Natural killer cell (primary cell): Measurements from ENCODE around the gene ACAN. TPM values are rescaled to one million over a fixed set of nuclear protein-coding genes. Genes with fewer than 3 reads are reported as not detected.

ENCODE experiments used
- ATAC-seq, 3 donors: fragments of 150-1000 bp in 2 of 3; fragments of 200-7000 bp in 1 of 3; cut with Tn5 transposase; 1 replicate in 1 of 3; 2 replicates in 2 of 3; pipeline ENCODE4 v1.10.0; 2021; ENCODE audit warnings: mild to moderate bottlenecking in 2 of 3, moderate library complexity in 2 of 3
- DNase-seq, 2 donors: peaks; one replicate each; pipeline versions ENCODE4 v3.0.0 to v3.0.0-alpha.2; 2013 to 2021; ENCODE audit warnings: mixed read lengths in 1 of 2
- H3K27ac ChIP-seq: one replicate; pipeline ENCODE4 v1.5.1; 2013; ENCODE audit warnings: mild to moderate bottlenecking, low read length
- H3K27me3 ChIP-seq: one replicate; pipeline ENCODE4 v1.6.1; 2013; ENCODE audit warnings: low read length; ENCODE audit not compliant: control insufficient read depth, insufficient read depth
- H3K36me3 ChIP-seq: one replicate; pipeline ENCODE4 v1.6.1; 2013; ENCODE audit warnings: low read length; ENCODE audit not compliant: control insufficient read depth, insufficient read depth
- H3K4me1 ChIP-seq: one replicate; pipeline ENCODE4 v1.6.1; 2013; ENCODE audit warnings: low read length; ENCODE audit not compliant: control insufficient read depth, insufficient read depth
- H3K4me3 ChIP-seq: one replicate; pipeline ENCODE4 v1.5.1; 2013; ENCODE audit warnings: low read length
- H3K9me3 ChIP-seq: one replicate; pipeline ENCODE4 v1.6.1; 2013; ENCODE audit warnings: low read length; ENCODE audit not compliant: control insufficient read depth, insufficient read depth
- H3K27ac Mint-ChIP-seq, 2 donors: one replicate each; pipeline ENCODE4 v1.8.0; 2022; ENCODE audit warnings: mild to moderate bottlenecking in 2 of 2, mixed read lengths in 2 of 2, moderate library complexity in 1 of 2
- H3K27me3 Mint-ChIP-seq, 2 donors: one replicate each; pipeline ENCODE4 v1.8.0; 2022; ENCODE audit warnings: low read depth in 2 of 2, mixed read lengths in 2 of 2
- H3K36me3 Mint-ChIP-seq: one replicate; pipeline ENCODE4 v1.8.0; 2022; ENCODE audit warnings: mixed read lengths
- H3K4me1 Mint-ChIP-seq, 2 donors: one replicate each; pipeline ENCODE4 v1.8.0; 2022; ENCODE audit warnings: mixed read lengths in 2 of 2
- H3K4me3 Mint-ChIP-seq: one replicate; pipeline ENCODE4 v1.8.0; 2022; ENCODE audit warnings: mild to moderate bottlenecking, moderate library complexity, mixed read lengths
- H3K9me3 Mint-ChIP-seq, 2 donors: one replicate each; pipeline ENCODE4 v1.8.0; 2022; ENCODE audit warnings: mixed read lengths in 2 of 2
- WGBS: methylation state at CpG from one replicate; pipeline ENCODE4 v1.1.7; 2013; ENCODE audit warnings: missing lambda C conversion rate; ENCODE audit not compliant: insufficient coverage; 5-methylcytosine and 5-hydroxymethylcytosine counted together
- intact Hi-C: fragments of 100-400 bp; cut with micrococcal nuclease; formaldehyde crosslinking; loops from one replicate; pipeline ENCODE4 v1.14.2; 2022
- total RNA-seq, 4 donors: library from RNA; stranded (reverse); fragments of 120-200 nt in 1 of 4; gene quantifications; one replicate each; pipeline versions ENCODE4 v1.2.3 to v1.2.4, GENCODE V29; 2013 to 2022
- TF ChIP-seq, protein P1 (sequence below): fragments of 200-600 bp; IDR thresholded peaks from one replicate; pipeline ENCODE4 v1.8.0; 2022; ENCODE audit warnings: antibody characterized with exemption

The ACAN gene
- total RNA-seq, 3 donors from 2014 or later (not counting 1 experiment from before 2014, with no cell fraction given), result not detected

DNA sequence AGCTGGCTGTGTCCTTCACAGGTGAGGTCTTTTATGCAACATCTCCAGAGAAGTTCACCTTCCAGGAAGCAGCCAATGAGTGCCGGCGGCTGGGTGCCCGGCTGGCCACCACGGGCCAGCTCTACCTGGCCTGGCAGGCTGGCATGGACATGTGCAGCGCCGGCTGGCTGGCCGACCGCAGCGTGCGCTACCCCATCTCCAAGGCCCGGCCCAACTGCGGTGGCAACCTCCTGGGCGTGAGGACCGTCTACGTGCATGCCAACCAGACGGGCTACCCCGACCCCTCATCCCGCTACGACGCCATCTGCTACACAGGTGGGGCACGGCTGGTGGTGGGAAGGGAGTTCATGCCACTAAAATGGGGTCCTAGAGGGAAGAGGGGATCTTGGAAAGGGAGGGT is 40.1 kb downstream of the ACAN start:
- intact Hi-C loops, result no loop called here
- Mint-ChIP-seq H3K4me3 (no peak overlapping the region), H3K36me3 (no peaks in the 10 kb centered on the region), H3K4me1 (no peaks in the 10 kb centered on the region), H3K27ac (no peak overlapping the region), H3K9me3 (no peaks in the 10 kb centered on the region), H3K27me3 (no peaks in the 10 kb centered on the region)
- Histone ChIP-seq H3K4me3 (no peak overlapping the region), H3K27me3 (no peaks in the 10 kb centered on the region), H3K36me3 (no peaks in the 10 kb centered on the region), H3K4me1 (no peaks in the 10 kb centered on the region), H3K9me3 (no peaks in the 10 kb centered on the region), H3K27ac (no peak overlapping the region)
- no peak for DNase-seq
- TF ChIP-seq, protein P1, sequence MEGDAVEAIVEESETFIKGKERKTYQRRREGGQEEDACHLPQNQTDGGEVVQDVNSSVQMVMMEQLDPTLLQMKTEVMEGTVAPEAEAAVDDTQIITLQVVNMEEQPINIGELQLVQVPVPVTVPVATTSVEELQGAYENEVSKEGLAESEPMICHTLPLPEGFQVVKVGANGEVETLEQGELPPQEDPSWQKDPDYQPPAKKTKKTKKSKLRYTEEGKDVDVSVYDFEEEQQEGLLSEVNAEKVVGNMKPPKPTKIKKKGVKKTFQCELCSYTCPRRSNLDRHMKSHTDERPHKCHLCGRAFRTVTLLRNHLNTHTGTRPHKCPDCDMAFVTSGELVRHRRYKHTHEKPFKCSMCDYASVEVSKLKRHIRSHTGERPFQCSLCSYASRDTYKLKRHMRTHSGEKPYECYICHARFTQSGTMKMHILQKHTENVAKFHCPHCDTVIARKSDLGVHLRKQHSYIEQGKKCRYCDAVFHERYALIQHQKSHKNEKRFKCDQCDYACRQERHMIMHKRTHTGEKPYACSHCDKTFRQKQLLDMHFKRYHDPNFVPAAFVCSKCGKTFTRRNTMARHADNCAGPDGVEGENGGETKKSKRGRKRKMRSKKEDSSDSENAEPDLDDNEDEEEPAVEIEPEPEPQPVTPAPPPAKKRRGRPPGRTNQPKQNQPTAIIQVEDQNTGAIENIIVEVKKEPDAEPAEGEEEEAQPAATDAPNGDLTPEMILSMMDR, result no peak
- ATAC-seq, result no peak
- 96% methylated on average over 21 of the region's 21 CpGs for WGBS

DNA sequence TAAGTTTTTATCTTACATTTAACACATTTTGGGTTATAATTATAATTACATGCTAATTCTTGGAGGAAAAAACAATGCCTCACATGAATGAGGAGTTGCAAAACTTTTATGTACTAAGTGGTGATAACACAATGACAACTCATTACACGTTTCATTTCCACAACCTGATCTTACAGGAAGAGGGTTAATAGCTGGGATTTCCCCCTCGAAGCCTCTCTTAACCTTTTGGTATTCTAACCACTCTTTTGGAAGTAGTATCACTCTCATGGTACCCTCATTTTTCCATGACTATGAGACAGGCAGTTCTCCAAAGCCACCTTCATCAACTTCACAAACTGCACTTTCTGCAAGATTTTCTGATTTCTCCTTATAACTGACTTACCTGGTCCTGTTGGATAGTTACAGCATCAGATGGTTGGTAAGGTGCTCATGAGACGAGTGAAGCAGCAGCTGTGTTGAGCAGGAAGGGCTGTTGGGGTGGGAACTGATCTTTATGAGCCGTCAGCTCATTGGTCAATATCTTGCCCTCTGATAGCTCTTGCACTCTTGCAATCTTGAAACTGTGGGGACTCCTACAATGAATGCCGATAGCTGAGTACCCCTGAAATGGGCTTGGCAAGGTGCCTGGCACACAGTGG is 41.6 kb downstream of the ACAN start:
- no peaks in the 10 kb centered on the region for H3K27me3 ChIP-seq
- WGBS, result 50% methylated on average over 4 of the region's 5 CpGs
- TF ChIP-seq, protein P1, result no peak
- H3K27ac Mint-ChIP-seq, result no peak overlapping the region
- no peaks in the 10 kb centered on the region for H3K36me3 ChIP-seq
- DNase-seq, result no peak
- H3K4me3 ChIP-seq, result no peak overlapping the region
- intact Hi-C loops, result no loop called here
- H3K27me3 Mint-ChIP-seq, result no peaks in the 10 kb centered on the region
- no peak overlapping the region for H3K27ac ChIP-seq
- H3K9me3 Mint-ChIP-seq, result no peaks in the 10 kb centered on the region
- no peaks in the 10 kb centered on the region for H3K4me1 Mint-ChIP-seq
- H3K4me3 Mint-ChIP-seq, result no peak overlapping the region
- no peaks in the 10 kb centered on the region for H3K9me3 ChIP-seq
- no peaks in the 10 kb centered on the region for H3K4me1 ChIP-seq
- no peaks in the 10 kb centered on the region for H3K36me3 Mint-ChIP-seq
- no peak for ATAC-seq

DNA sequence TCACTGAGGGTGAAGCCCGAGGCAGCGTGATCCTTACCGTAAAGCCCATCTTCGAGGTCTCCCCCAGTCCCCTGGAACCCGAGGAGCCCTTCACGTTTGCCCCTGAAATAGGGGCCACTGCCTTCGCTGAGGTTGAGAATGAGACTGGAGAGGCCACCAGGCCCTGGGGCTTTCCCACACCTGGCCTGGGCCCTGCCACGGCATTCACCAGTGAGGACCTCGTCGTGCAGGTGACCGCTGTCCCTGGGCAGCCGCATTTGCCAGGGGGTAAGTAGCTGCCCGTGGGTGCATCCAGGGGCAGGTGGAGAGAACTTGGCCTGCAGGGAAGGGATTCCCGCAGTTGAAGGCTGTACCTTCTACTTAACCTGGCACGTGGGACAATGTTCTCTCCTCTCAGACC is 42.4 kb downstream of the ACAN start:
- H3K36me3 ChIP-seq, result no peaks in the 10 kb centered on the region
- H3K27ac ChIP-seq, result no peak overlapping the region
- Mint-ChIP-seq H3K4me1 (no peaks in the 10 kb centered on the region), H3K27ac (no peak overlapping the region), H3K9me3 (no peaks in the 10 kb centered on the region), H3K27me3 (no peaks in the 10 kb centered on the region), H3K4me3 (no peak overlapping the region), H3K36me3 (no peaks in the 10 kb centered on the region)
- no peak for DNase-seq
- H3K4me1 ChIP-seq, result no peaks in the 10 kb centered on the region
- 89% methylated on average over 15 of the region's 15 CpGs for WGBS
- H3K27me3 ChIP-seq, result no peaks in the 10 kb centered on the region
- no peaks in the 10 kb centered on the region for H3K9me3 ChIP-seq
- TF ChIP-seq, protein P1, result no peak
- H3K4me3 ChIP-seq, result no peak overlapping the region
- intact Hi-C loops, result no loop called here
- ATAC-seq, result no peak

DNA sequence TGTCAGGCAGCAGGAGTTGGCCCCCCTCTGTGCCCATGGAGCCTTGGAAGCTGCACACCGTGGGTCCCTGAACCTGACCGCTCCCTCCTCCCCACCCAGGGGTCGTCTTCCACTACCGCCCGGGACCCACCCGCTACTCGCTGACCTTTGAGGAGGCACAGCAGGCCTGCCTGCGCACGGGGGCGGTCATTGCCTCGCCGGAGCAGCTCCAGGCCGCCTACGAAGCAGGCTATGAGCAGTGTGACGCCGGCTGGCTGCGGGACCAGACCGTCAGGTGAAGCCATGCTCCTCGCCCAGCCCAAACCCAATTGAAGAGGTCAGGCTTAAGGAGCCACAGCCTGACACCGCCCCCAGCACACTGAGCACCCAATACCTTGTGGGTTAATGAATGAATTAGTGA is 43.9 kb downstream of the ACAN start:
- H3K4me3 Mint-ChIP-seq, result no peak overlapping the region
- intact Hi-C loops, result no loop called here
- H3K4me3 ChIP-seq, result no peak overlapping the region
- no peaks in the 10 kb centered on the region for H3K36me3 Mint-ChIP-seq
- DNase-seq (no peak), ATAC-seq (no peak)
- 91% methylated on average over 20 of the region's 20 CpGs for WGBS
- TF ChIP-seq, protein P1, result no peak
- no peak overlapping the region for H3K27ac Mint-ChIP-seq
- peaks cover 0 to 4% of the 10 kb centered on the region in 2 donors for H3K27me3 Mint-ChIP-seq
- no peak overlapping the region for H3K27ac ChIP-seq
- no peaks in the 10 kb centered on the region for H3K36me3 ChIP-seq
- H3K4me1 ChIP-seq, result no peaks in the 10 kb centered on the region
- no peaks in the 10 kb centered on the region for H3K9me3 ChIP-seq
- H3K9me3 Mint-ChIP-seq, result no peaks in the 10 kb centered on the region
- H3K27me3 ChIP-seq, result no peaks in the 10 kb centered on the region
- no peaks in the 10 kb centered on the region for H3K4me1 Mint-ChIP-seq
